Fibroblast of pulmonary artery (primary cell): ENCODE results near the gene VSIG10L.

ENCODE experiments used
- DNase-seq: peaks from one replicate; pipeline ENCODE4 v3.0.0-alpha.2; 2010; ENCODE audit warnings: low read depth
- H3K4me3 ChIP-seq: replicated peaks from 2 replicates; pipeline ENCODE4 v1.5.1; 2011; ENCODE audit warnings: low read depth, mild to moderate bottlenecking, control low read depth, low read length, moderate library complexity
- CTCF ChIP-seq: IDR thresholded peaks from 2 replicates; pipeline ENCODE4 v1.5.1; 2011; ENCODE audit warnings: mild to moderate bottlenecking, control low read depth, low read length, inconsistent platforms; ENCODE audit errors: missing control alignments

Gene VSIG10L

GRCh38 chr19:51282335-51282734, 59.6 kb downstream of the VSIG10L start:
- no peak for DNase-seq
- no peak for TF ChIP-seq CTCF
- no peak overlapping the region for H3K4me3 ChIP-seq
